Erythroblast (primary cell): Measurements from ENCODE around the gene CD81.

Experiments
- GATA1 ChIP-seq: IDR thresholded peaks from 2 replicates; pipeline ENCODE4 v1.6.1; 2011; ENCODE audit warnings: low read depth, mild to moderate bottlenecking, control low read depth, low read length, moderate library complexity
- POLR2A ChIP-seq: IDR thresholded peaks from 2 replicates; pipeline ENCODE4 v1.6.1; 2011; ENCODE audit warnings: mild to moderate bottlenecking, low read length

- TF ChIP-seq POLR2A, result no peak
- no peak for TF ChIP-seq GATA1
Observed at GRCh38 chr11:2410616-2411015, 33.5 kb downstream of the CD81 start.
